HFFc6 (cell line): ENCODE data around the gene SENP3. TPM values are rescaled to one million over a fixed set of nuclear protein-coding genes. Genes with fewer than 3 reads are reported as not detected.

Experiments
- DNase-seq: peaks from one replicate; pipeline ENCODE4 v3.0.0-alpha.2; 2018
- H3K27ac Mint-ChIP-seq: 2 replicates; pipeline ENCODE4 v1.8.0; 2020; ENCODE audit warnings: mild to moderate bottlenecking, mixed read lengths
- H3K27me3 Mint-ChIP-seq: 2 replicates; pipeline ENCODE4 v1.8.0; 2021; ENCODE audit warnings: mild to moderate bottlenecking, moderate library complexity, mixed read lengths; ENCODE audit not compliant: insufficient read depth
- H3K36me3 Mint-ChIP-seq: 2 replicates; pipeline ENCODE4 v1.8.0; 2021; ENCODE audit warnings: low read depth, mixed read lengths
- H3K4me1 Mint-ChIP-seq: 2 replicates; pipeline ENCODE4 v1.8.0; 2020; ENCODE audit warnings: low read depth, mixed read lengths
- H3K4me3 Mint-ChIP-seq: 2 replicates; pipeline ENCODE4 v1.8.0; 2020; ENCODE audit warnings: mild to moderate bottlenecking, moderate library complexity, mixed read lengths
- H3K9me3 Mint-ChIP-seq: 2 replicates; pipeline ENCODE4 v1.8.0; 2020; ENCODE audit warnings: mild to moderate bottlenecking, mixed read lengths
- CTCF ChIP-seq: fragments of 200-600 bp; sonication (generic); IDR thresholded peaks from 2 replicates; pipeline ENCODE4 v1.5.0; 2021; ENCODE audit warnings: antibody characterized with exemption, mild to moderate bottlenecking
- total RNA-seq, 6 experiments: library from RNA; stranded (reverse); fragmentation: NEBNext Ultra II Directional; extraction: Animal tissue kit (Norgen Biotek cat#: 25700); gene quantifications; 2 replicates in 1 of 6; 3 replicates in 5 of 6; pipeline ENCODE4 v1.2.3, GENCODE V29; 2021

The SENP3 gene
- total RNA-seq, 6 experiments from 2014 or later: 53.9 to 70.3 (median 60.3) TPM

DNA sequence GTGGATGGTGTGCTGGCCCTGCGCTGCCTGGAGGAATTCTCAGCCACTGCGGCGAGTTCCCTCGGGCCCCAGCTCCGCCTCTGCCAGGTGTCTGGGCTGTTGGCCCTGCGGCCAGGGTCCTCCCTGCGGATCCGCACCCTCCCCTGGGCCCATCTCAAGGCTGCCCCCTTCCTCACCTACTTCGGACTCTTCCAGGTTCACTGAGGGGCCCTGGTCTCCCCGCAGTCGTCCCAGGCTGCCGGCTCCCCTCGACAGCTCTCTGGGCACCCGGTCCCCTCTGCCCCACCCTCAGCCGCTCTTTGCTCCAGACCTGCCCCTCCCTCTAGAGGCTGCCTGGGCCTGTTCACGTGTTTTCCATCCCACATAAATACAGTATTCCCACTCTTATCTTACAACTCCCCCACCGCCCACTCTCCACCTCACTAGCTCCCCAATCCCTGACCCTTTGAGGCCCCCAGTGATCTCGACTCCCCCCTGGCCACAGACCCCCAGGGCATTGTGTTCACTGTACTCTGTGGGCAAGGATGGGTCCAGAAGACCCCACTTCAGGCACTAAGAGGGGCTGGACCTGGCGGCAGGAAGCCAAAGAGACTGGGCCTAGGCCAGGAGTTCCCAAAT is 4.5 kb upstream of the SENP3 start:
- Mint-ChIP-seq H3K4me1 (peaks cover 29% of the 10 kb centered on the region), H3K9me3 (no peaks in the 10 kb centered on the region), H3K27ac (no peak overlapping the region; the same call in 1 of the 2 replicates), H3K36me3 (peaks cover under 1% of the 10 kb centered on the region; the same call in 1 of the 2 replicates), H3K4me3 (no peak overlapping the region), H3K27me3 (peaks cover 8% of the 10 kb centered on the region)
- no peak for DNase-seq
- TF ChIP-seq CTCF: no peak

GRCh38 chr17:7557775-7558543 is 3.8 kb upstream of the SENP3 start:
- no peak for DNase-seq
- peaks cover 8% of the 10 kb centered on the region for H3K27me3 Mint-ChIP-seq
- H3K27ac Mint-ChIP-seq: peak overlapping the region; percentile 83
- H3K4me1 Mint-ChIP-seq: peaks cover 35% of the 10 kb centered on the region
- peaks cover 8% of the 10 kb centered on the region for H3K36me3 Mint-ChIP-seq
- peak overlapping the region; percentile 62 for H3K4me3 Mint-ChIP-seq
- TF ChIP-seq CTCF: no peak
- no peaks in the 10 kb centered on the region for H3K9me3 Mint-ChIP-seq

GRCh38 chr17:7558544-7559319 is 3.0 kb upstream of the SENP3 start, which contains the start of gene TNFSF13:
TSS of gene TNFSF13 (plus strand) at chr17:7558750. CDS start at chr17:7559040, 290 bp downstream.
- Mint-ChIP-seq H3K4me3 (peak within 1 kb of the TSS; percentile 62), H3K9me3 (no peaks in the 10 kb centered on the region), H3K4me1 (peaks cover 36% of the 10 kb centered on the region), H3K36me3 (peaks cover 8% of the 10 kb centered on the region), H3K27ac (peak within 1 kb of the TSS; percentile 83), H3K27me3 (peaks cover 8% of the 10 kb centered on the region)
- no peak for TF ChIP-seq CTCF
- DNase-seq: no peak

DNA sequence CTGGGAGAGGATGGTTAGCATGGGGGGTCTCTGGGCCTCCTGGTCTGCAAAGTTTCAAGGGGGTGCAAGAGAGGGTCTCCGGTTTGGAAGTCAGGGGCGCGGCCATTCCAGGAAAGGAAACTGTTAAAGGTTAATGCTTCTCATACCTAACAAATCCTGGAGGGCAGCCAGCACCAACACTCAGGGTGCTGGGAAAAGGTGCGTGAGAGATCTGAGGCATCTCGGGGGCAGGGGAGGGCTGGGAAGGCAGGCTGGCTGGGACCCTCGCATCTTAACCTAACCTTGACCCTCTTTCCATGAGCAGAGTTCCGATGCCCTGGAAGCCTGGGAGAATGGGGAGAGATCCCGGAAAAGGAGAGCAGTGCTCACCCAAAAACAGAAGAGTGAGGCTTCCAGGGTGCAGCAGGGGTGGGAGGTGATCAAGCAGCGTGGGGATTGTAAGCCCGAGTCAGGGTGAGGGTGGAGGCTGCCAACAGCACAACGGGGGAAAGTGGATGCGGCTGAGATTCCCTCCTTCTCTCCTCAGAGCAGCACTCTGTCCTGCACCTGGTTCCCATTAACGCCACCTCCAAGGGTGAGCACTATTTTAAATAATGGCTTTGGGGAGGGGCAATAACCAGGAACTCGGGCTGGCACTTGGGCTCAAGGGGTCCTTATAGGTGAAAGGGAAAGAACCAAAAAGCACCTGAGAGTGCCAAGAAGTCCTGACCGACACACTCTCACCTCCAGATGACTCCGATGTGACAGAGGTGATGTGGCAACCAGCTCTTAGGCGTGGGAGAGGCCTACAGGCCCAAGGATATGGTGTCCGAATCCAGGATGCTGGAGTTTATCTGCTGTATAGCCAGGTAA is 2.2 kb upstream of the SENP3 start:
- Mint-ChIP-seq H3K27ac (no peak overlapping the region; the same call in 1 of the 2 replicates), H3K36me3 (peaks cover 8% of the 10 kb centered on the region), H3K4me1 (peaks cover 41% of the 10 kb centered on the region), H3K9me3 (no peaks in the 10 kb centered on the region), H3K4me3 (no peak overlapping the region), H3K27me3 (peaks cover 8% of the 10 kb centered on the region)
- no peak for TF ChIP-seq CTCF
- DNase-seq: no peak
